ENCODE measurements around the gene VNN1.

Gene VNN1, protein sequence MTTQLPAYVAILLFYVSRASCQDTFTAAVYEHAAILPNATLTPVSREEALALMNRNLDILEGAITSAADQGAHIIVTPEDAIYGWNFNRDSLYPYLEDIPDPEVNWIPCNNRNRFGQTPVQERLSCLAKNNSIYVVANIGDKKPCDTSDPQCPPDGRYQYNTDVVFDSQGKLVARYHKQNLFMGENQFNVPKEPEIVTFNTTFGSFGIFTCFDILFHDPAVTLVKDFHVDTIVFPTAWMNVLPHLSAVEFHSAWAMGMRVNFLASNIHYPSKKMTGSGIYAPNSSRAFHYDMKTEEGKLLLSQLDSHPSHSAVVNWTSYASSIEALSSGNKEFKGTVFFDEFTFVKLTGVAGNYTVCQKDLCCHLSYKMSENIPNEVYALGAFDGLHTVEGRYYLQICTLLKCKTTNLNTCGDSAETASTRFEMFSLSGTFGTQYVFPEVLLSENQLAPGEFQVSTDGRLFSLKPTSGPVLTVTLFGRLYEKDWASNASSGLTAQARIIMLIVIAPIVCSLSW

DNA sequence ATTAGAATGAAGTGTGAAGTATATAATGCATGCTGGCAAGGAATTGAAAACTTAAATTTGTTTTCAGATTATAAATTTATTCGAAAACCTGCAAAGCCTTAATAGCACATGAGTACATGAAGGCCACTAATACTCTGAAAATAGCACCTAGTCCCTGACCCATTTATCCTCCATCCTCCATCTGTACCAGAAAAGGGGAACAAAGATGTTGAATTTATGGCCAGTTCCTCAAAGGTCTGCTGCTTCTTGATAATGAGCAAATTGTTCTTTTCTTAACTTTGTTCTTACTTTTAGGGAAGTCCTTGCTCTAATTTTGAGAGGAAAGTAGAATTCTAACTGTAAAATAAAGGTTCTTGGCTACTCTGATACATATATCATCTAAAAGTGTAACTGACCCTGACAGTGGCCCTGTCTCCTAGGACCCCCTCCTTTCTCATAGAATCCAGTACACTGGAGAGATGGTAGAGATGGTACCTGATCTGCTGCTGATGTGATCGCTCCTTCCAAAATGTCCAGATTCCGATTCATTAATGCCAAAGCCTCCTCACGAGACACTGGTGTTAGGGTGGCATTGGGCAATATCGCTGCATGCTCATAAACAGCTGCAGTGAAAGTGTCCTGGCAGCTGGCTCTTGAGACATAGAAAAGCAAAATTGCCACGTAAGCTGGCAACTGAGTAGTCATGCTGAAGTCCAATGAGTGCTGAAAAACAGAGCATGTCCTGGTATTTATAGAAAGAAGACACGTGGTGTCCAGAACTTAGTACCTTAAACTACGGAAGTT, at the start of gene VNN1:
Gene VNN1, minus strand, starts transcription at position 704 of the 783 bp plus-strand sequence. Its CDS starts 20 bp downstream, at position 684.
- no peak for DNase-seq (ENCODE audit: low spot score)
- H3K27ac ChIP-seq = peak within 1 kb of the TSS in 1 of 2 donors; percentile 75
- no peak within 1 kb of the TSS for H3K4me3 ChIP-seq
- TF ChIP-seq, protein P1, sequence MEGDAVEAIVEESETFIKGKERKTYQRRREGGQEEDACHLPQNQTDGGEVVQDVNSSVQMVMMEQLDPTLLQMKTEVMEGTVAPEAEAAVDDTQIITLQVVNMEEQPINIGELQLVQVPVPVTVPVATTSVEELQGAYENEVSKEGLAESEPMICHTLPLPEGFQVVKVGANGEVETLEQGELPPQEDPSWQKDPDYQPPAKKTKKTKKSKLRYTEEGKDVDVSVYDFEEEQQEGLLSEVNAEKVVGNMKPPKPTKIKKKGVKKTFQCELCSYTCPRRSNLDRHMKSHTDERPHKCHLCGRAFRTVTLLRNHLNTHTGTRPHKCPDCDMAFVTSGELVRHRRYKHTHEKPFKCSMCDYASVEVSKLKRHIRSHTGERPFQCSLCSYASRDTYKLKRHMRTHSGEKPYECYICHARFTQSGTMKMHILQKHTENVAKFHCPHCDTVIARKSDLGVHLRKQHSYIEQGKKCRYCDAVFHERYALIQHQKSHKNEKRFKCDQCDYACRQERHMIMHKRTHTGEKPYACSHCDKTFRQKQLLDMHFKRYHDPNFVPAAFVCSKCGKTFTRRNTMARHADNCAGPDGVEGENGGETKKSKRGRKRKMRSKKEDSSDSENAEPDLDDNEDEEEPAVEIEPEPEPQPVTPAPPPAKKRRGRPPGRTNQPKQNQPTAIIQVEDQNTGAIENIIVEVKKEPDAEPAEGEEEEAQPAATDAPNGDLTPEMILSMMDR (IDR thresholded peaks at IDR 0.05) = no peak

DNA sequence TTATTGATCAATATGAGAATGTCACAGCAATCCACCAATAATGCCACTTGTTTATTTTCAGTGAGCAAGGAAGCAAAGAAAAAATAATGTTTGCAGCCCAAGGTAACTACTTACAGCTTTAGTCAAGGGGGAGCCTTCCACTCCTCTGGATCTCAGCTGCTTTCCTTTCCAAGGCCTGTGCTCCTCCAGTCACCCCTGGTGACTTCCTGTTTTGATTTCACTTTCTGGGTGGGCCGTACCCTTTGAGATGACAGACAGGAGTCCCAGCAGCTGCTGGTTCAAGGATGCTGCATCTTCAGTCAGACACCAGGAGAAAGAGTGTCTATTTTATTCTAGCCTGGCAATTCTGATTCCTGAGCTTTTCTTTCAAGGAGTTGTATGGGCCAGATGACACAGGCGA, 49.4 kb upstream of the VNN1 start:
- H3K27ac ChIP-seq = no peak overlapping the region
- H3K4me3 ChIP-seq = no peak overlapping the region
- TF ChIP-seq, protein P1 (IDR thresholded peaks at IDR 0.05) = no peak
- no peak for DNase-seq (ENCODE audit: low spot score)

DNA sequence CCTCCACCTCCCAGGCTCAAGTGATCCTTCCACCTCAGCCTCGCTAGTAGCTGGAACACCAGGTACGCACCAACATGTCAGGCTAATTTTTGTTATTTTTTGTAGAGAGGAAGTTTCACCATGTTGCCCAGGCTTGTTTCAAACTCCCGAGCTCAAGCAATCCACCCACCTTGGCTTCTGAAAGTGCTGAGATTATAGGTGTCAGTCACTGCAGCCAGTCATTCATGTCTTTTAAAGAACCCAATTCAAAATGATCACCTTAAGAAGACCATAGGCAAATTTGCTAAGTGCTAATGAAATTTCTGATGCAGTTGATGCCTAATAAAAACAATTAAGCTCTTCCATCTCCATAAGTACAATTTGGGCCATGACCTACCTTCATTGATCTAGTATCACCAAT, 46.4 kb upstream of the VNN1 start:
- no peak for DNase-seq (ENCODE audit: low spot score)
- Histone ChIP-seq H3K4me3 (no peak overlapping the region), H3K27ac (no peak overlapping the region)
- TF ChIP-seq, protein P1 (IDR thresholded peaks at IDR 0.05) = no peak

DNA sequence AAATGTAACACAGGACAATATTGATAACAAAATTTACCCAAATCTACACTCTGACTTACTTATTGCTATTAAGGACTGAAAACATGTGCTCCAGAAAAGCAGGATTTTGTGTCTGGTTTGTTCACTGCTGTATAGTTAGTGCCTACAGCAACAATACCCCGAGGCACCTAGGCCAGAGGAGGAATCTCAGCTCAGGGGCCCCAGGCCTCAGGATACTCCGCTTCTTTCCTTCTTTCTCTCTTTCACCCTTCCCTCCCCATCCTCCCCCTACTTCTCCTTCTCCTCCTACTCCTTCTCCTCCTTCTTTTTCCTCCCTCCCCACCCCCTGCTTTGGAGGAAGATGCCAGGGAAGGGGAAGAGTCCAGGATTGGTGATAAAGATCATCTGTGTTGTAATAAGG, 44.8 kb upstream of the VNN1 start:
- DNase-seq (ENCODE audit: low spot score) = no peak
- H3K4me3 ChIP-seq = no peak overlapping the region
- TF ChIP-seq, protein P1 (IDR thresholded peaks at IDR 0.05) = no peak
- no peak overlapping the region for H3K27ac ChIP-seq

DNA sequence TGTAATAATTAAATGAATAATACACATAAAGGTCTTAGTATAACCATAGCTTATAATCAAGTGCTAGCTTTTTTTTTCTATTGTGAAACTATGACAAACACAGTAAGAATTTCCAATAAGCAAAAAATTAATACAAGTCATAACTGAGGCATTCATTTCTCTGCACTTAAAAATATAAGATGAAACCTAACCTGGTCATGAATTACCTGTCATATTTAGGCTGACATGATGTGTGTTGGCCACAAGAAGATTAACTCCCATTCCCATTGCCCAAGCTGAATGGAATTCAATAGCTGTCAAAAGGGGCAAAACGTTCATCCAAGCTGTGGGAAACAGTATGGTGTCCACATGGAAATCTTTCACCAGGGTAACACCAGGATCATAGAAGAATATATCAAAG, 38.4 kb upstream of the VNN1 start:
- H3K27ac ChIP-seq = no peak overlapping the region
- DNase-seq (ENCODE audit: low spot score) = no peak
- no peak overlapping the region for H3K4me3 ChIP-seq
- TF ChIP-seq, protein P1 (IDR thresholded peaks at IDR 0.05) = no peak

DNA sequence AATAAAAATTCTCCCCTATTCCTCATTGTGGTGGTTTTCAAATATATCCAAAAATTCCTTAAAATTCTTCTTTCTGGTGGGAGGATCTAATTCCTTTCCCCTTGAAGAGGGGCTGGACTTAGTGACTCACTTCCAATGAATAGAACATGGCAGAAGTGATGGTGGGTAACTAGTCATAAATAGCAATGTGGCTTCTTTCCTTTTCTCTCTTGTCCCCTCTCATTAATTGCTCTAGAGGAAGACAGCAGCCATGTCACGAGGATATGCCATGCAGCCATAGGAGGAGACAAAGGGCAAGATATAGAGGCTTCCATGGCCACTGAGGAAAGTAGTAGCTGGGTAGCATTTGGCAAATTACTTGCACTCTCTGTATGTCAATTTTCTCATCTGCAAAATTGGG, 38.0 kb upstream of the VNN1 start:
- TF ChIP-seq, protein P1 (IDR thresholded peaks at IDR 0.05) = no peak
- H3K4me3 ChIP-seq = no peak overlapping the region
- no peak overlapping the region for H3K27ac ChIP-seq
- DNase-seq (ENCODE audit: low spot score) = no peak

Data from coronary artery (tissue), 2 donors.